Activated CD4-positive, CD25-positive, alpha-beta regulatory T cell (primary cell): ENCODE measurements around the gene RNF19B.
"Not testable (repeated sequence)": the region's sequence is repeated elsewhere in the genome, so short reads cannot be mapped to it uniquely, and the experiment has no call there.

Source experiments
- DNase-seq, 4 experiments: peaks; one replicate each; lab custom pipeline; 2025; lab: John Stamatoyannopoulos, UW

The RNF19B gene

GRCh38 chr1:32991819-32992488 is 27.3 kb upstream of the RNF19B start:
- DNase-seq, result no peak

- DNase-seq, result no peak
Measured at GRCh38 chr1:32991386-32991785, 26.8 kb upstream of the RNF19B start.

GRCh38 chr1:32990887-32991286 is 26.3 kb upstream of the RNF19B start:
- DNase-seq, result no peak

- DNase-seq, result no peak
Measured at GRCh38 chr1:32989160-32990050, 24.8 kb upstream of the RNF19B start.

- DNase-seq, result no peak
Measured at GRCh38 chr1:32988665-32989064, 24.1 kb upstream of the RNF19B start.

- DNase-seq, result no peak
Measured at GRCh38 chr1:32985226-32985625, 20.6 kb upstream of the RNF19B start.

GRCh38 chr1:32984455-32985171 is 20.0 kb upstream of the RNF19B start:
- no peak for DNase-seq

- no peak for DNase-seq
Measured at GRCh38 chr1:32984090-32984454, 19.5 kb upstream of the RNF19B start.

GRCh38 chr1:32983020-32983419 is 18.4 kb upstream of the RNF19B start:
- no peak for DNase-seq

- DNase-seq, result peak in 3 of 4 experiments; percentile 23 to 42 (median 35)
Measured at GRCh38 chr1:32981003-32981901, 16.6 kb upstream of the RNF19B start.

GRCh38 chr1:32980080-32980479 is 15.5 kb upstream of the RNF19B start:
- DNase-seq, result no peak

GRCh38 chr1:32978854-32979253 is 14.2 kb upstream of the RNF19B start:
- DNase-seq, result no peak

- no peak for DNase-seq
Measured at GRCh38 chr1:32977546-32978087, 13.0 kb upstream of the RNF19B start.

- DNase-seq, result not testable (repeated sequence)
Measured at GRCh38 chr1:32975055-32975454, 10.4 kb upstream of the RNF19B start.

GRCh38 chr1:32973458-32973857 is 8.8 kb upstream of the RNF19B start:
- DNase-seq, result not testable (repeated sequence)

- no peak for DNase-seq
Measured at GRCh38 chr1:32972814-32973428, 8.3 kb upstream of the RNF19B start.

- no peak for DNase-seq
Measured at GRCh38 chr1:32971576-32971975, 7.0 kb upstream of the RNF19B start.

GRCh38 chr1:32971156-32971555 is 6.5 kb upstream of the RNF19B start:
- no peak for DNase-seq

GRCh38 chr1:32969566-32969965 is 5.0 kb upstream of the RNF19B start:
- no peak for DNase-seq

GRCh38 chr1:32967888-32968568 is 3.4 kb upstream of the RNF19B start:
- no peak for DNase-seq
